ENCODE results near the gene MAPT.

DNA sequence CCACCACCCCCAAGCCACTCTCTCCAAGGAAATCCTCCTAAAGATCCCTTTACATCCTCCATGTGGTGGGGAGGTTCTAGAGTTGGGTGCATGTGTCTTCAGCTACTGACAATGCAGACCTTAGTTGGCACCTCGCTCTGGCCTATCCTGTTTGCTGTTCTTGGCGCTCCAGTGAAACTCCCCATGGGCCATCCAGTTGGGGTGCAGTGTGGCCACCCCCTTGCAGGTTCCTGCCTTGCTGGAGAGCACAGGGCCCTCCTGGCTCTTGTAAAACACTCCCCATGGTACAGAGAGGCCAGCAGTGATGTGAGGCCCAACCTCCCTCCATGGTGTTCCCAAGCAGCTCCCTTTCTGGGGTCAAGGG, 82.0 kb downstream of the MAPT start:
- TF ChIP-seq, protein P1, sequence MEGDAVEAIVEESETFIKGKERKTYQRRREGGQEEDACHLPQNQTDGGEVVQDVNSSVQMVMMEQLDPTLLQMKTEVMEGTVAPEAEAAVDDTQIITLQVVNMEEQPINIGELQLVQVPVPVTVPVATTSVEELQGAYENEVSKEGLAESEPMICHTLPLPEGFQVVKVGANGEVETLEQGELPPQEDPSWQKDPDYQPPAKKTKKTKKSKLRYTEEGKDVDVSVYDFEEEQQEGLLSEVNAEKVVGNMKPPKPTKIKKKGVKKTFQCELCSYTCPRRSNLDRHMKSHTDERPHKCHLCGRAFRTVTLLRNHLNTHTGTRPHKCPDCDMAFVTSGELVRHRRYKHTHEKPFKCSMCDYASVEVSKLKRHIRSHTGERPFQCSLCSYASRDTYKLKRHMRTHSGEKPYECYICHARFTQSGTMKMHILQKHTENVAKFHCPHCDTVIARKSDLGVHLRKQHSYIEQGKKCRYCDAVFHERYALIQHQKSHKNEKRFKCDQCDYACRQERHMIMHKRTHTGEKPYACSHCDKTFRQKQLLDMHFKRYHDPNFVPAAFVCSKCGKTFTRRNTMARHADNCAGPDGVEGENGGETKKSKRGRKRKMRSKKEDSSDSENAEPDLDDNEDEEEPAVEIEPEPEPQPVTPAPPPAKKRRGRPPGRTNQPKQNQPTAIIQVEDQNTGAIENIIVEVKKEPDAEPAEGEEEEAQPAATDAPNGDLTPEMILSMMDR (IDR thresholded peaks at IDR 0.05): no peak
- TF ChIP-seq POLR2A (IDR thresholded peaks at IDR 0.05): no peak
